ENCODE data around the gene PRR19.
"Not testable (repeated sequence)": the region's sequence is repeated elsewhere in the genome, so short reads cannot be mapped to it uniquely, and the experiment has no call there.

Gene PRR19

GRCh38 chr19:42257842-42258241 is 44.1 kb upstream of the PRR19 start:
- not testable (repeated sequence) for H3K4ac ChIP-seq (ENCODE audit: low read depth, low read length); H3K36me3 ChIP-seq (ENCODE audit: control insufficient read depth in 1 of 2, insufficient read depth in 2 of 2, low read length in 2 of 2); H2AFZ ChIP-seq (ENCODE audit: insufficient read depth, low read length, poor library complexity); H3K4me2 ChIP-seq (ENCODE audit: low read length); H2BK120ac ChIP-seq (ENCODE audit: insufficient read depth, low read length, poor library complexity); H3K4me3 ChIP-seq (ENCODE audit: low read depth, low read length); H3K9ac ChIP-seq (ENCODE audit: low read length); H4K8ac ChIP-seq (ENCODE audit: low read depth, low read length); H3K4me1 ChIP-seq (ENCODE audit: control insufficient read depth in 1 of 2, insufficient read depth in 2 of 2, low read length in 2 of 2); H3K27ac ChIP-seq (ENCODE audit: low read depth, low read length); H3K23ac ChIP-seq (ENCODE audit: low read length); H2AK5ac ChIP-seq (ENCODE audit: low read length); H3K27me3 ChIP-seq (ENCODE audit: insufficient read depth, low read length); H2BK12ac ChIP-seq (ENCODE audit: low read length); H4K91ac ChIP-seq (ENCODE audit: low read depth, low read length); H3K18ac ChIP-seq (ENCODE audit: low read length); DNase-seq; H4K12ac ChIP-seq (ENCODE audit: low read depth, low read length); H3K14ac ChIP-seq (ENCODE audit: low read length); H2BK5ac ChIP-seq (ENCODE audit: low read depth, low read length, poor library complexity); H3K9me3 ChIP-seq (ENCODE audit: insufficient read depth, low read depth, low read length)
- whole genome bisulfite sequencing (ENCODE audit: extremely low coverage, insufficient coverage, insufficient read length): no CpG with 5 or more reads among the region's 3 CpGs
- Histone ChIP-seq H3K79me1 (ENCODE audit: low read length) (peaks cover 26% of the 10 kb centered on the region), H3K79me2 (ENCODE audit: control insufficient read depth, insufficient read depth, low read length, poor library complexity) (peaks cover 19% of the 10 kb centered on the region)

GRCh38 chr19:42261763-42262162 is 40.2 kb upstream of the PRR19 start:
- Histone ChIP-seq H4K8ac (ENCODE audit: low read depth, low read length) (no peak overlapping the region), H2BK12ac (ENCODE audit: low read length) (no peak overlapping the region), H4K12ac (ENCODE audit: low read depth, low read length) (no peak overlapping the region), H2AK5ac (ENCODE audit: low read length) (no peak overlapping the region), H3K18ac (ENCODE audit: low read length) (no peak overlapping the region), H3K4me1 (ENCODE audit: control insufficient read depth in 1 of 2, insufficient read depth in 2 of 2, low read length in 2 of 2) (no peaks in the 10 kb centered on the region), H4K91ac (ENCODE audit: low read depth, low read length) (no peak overlapping the region), H3K23ac (ENCODE audit: low read length) (no peak overlapping the region), H2BK120ac (ENCODE audit: insufficient read depth, low read length, poor library complexity) (no peak overlapping the region), H2AFZ (ENCODE audit: insufficient read depth, low read length, poor library complexity) (no peak overlapping the region), H3K4me2 (ENCODE audit: low read length) (no peak overlapping the region), H3K9ac (ENCODE audit: low read length) (no peak overlapping the region), H3K79me1 (ENCODE audit: low read length) (no peaks in the 10 kb centered on the region), H3K36me3 (ENCODE audit: control insufficient read depth in 1 of 2, insufficient read depth in 2 of 2, low read length in 2 of 2) (no peaks in the 10 kb centered on the region), H3K27ac (ENCODE audit: low read depth, low read length) (no peak overlapping the region), H2BK5ac (ENCODE audit: low read depth, low read length, poor library complexity) (no peak overlapping the region), H3K79me2 (ENCODE audit: control insufficient read depth, insufficient read depth, low read length, poor library complexity) (no peaks in the 10 kb centered on the region), H3K4me3 (ENCODE audit: low read depth, low read length) (no peak overlapping the region), H3K14ac (ENCODE audit: low read length) (no peak overlapping the region), H3K9me3 (ENCODE audit: insufficient read depth, low read depth, low read length) (no peaks in the 10 kb centered on the region), H3K4ac (ENCODE audit: low read depth, low read length) (no peak overlapping the region), H3K27me3 (ENCODE audit: insufficient read depth, low read length) (no peaks in the 10 kb centered on the region)
- no CpG with 5 or more reads among the region's 3 CpGs for WGBS (ENCODE audit: extremely low coverage, insufficient coverage, insufficient read length)
- no peak for DNase-seq

GRCh38 chr19:42266105-42266504 is 35.8 kb upstream of the PRR19 start:
- not testable (repeated sequence) for H3K27me3 ChIP-seq (ENCODE audit: insufficient read depth, low read length); H4K8ac ChIP-seq (ENCODE audit: low read depth, low read length)

GRCh38 chr19:42266928-42267603 is 34.9 kb upstream of the PRR19 start:
- WGBS (ENCODE audit: extremely low coverage, insufficient coverage, insufficient read length): no CpG with 5 or more reads among the region's 25 CpGs

More at GRCh38 chr19:42266105-42266504, 35.8 kb upstream of the PRR19 start:
- not testable (repeated sequence) for H3K27ac ChIP-seq (ENCODE audit: low read depth, low read length); H2AK5ac ChIP-seq (ENCODE audit: low read length); H3K4me3 ChIP-seq (ENCODE audit: low read depth, low read length); H3K4me2 ChIP-seq (ENCODE audit: low read length); H3K36me3 ChIP-seq (ENCODE audit: control insufficient read depth in 1 of 2, insufficient read depth in 2 of 2, low read length in 2 of 2); H2BK5ac ChIP-seq (ENCODE audit: low read depth, low read length, poor library complexity); H3K9me3 ChIP-seq (ENCODE audit: insufficient read depth, low read depth, low read length); H2BK12ac ChIP-seq (ENCODE audit: low read length); H2AFZ ChIP-seq (ENCODE audit: insufficient read depth, low read length, poor library complexity); H2BK120ac ChIP-seq (ENCODE audit: insufficient read depth, low read length, poor library complexity); DNase-seq; H4K12ac ChIP-seq (ENCODE audit: low read depth, low read length); H3K23ac ChIP-seq (ENCODE audit: low read length); H3K4ac ChIP-seq (ENCODE audit: low read depth, low read length); H3K79me2 ChIP-seq (ENCODE audit: control insufficient read depth, insufficient read depth, low read length, poor library complexity); H4K91ac ChIP-seq (ENCODE audit: low read depth, low read length); H3K9ac ChIP-seq (ENCODE audit: low read length); H3K14ac ChIP-seq (ENCODE audit: low read length); H3K18ac ChIP-seq (ENCODE audit: low read length)
- no CpG with 5 or more reads among the region's 4 CpGs for WGBS (ENCODE audit: extremely low coverage, insufficient coverage, insufficient read length)
- Histone ChIP-seq H3K4me1 (ENCODE audit: control insufficient read depth in 1 of 2, insufficient read depth in 2 of 2, low read length in 2 of 2) (peaks cover 15 to 17% of the 10 kb centered on the region in 2 experiments), H3K79me1 (ENCODE audit: low read length) (peaks cover 18% of the 10 kb centered on the region)

More at GRCh38 chr19:42266928-42267603, 34.9 kb upstream of the PRR19 start:
- DNase-seq; H3K14ac ChIP-seq (ENCODE audit: low read length); H3K36me3 ChIP-seq (ENCODE audit: control insufficient read depth in 1 of 2, insufficient read depth in 2 of 2, low read length in 2 of 2); H3K9me3 ChIP-seq (ENCODE audit: insufficient read depth, low read depth, low read length); H2BK5ac ChIP-seq (ENCODE audit: low read depth, low read length, poor library complexity); H4K12ac ChIP-seq (ENCODE audit: low read depth, low read length); H2BK12ac ChIP-seq (ENCODE audit: low read length); H2BK120ac ChIP-seq (ENCODE audit: insufficient read depth, low read length, poor library complexity); H3K9ac ChIP-seq (ENCODE audit: low read length); H2AK5ac ChIP-seq (ENCODE audit: low read length); H4K8ac ChIP-seq (ENCODE audit: low read depth, low read length); H3K23ac ChIP-seq (ENCODE audit: low read length); H4K91ac ChIP-seq (ENCODE audit: low read depth, low read length); H3K4me2 ChIP-seq (ENCODE audit: low read length); H3K4ac ChIP-seq (ENCODE audit: low read depth, low read length); H3K4me3 ChIP-seq (ENCODE audit: low read depth, low read length); H3K27me3 ChIP-seq (ENCODE audit: insufficient read depth, low read length); H3K79me2 ChIP-seq (ENCODE audit: control insufficient read depth, insufficient read depth, low read length, poor library complexity); H3K18ac ChIP-seq (ENCODE audit: low read length); H3K27ac ChIP-seq (ENCODE audit: low read depth, low read length); H2AFZ ChIP-seq (ENCODE audit: insufficient read depth, low read length, poor library complexity): not testable (repeated sequence)
- Histone ChIP-seq H3K79me1 (ENCODE audit: low read length) (peaks cover 18% of the 10 kb centered on the region), H3K4me1 (ENCODE audit: control insufficient read depth in 1 of 2, insufficient read depth in 2 of 2, low read length in 2 of 2) (peaks cover 15 to 17% of the 10 kb centered on the region in 2 experiments)
